RWPE1 (cell line): Measurements from ENCODE around the gene TGM6.

Experiments
- CTCF ChIA-PET: fragments of 350-600 bp; sonication (Branson Sonifier 250); formaldehyde crosslinking; extraction: SDS; loops from one replicate; lab custom pipeline; 2021; lab: Yijun Ruan, JAX
- POLR2A ChIA-PET: fragments of 400-600 bp; formaldehyde crosslinking; extraction: SDS; loops from one replicate; lab custom pipeline; 2020; ENCODE audit warnings: antibody characterized with exemption; ENCODE audit not compliant: low non-redundant PET; lab: Yijun Ruan, JAX
- DNase-seq: peaks from one replicate; pipeline ENCODE4 v3.0.0; 2012; ENCODE audit warnings: low spot score
- H3K27ac ChIP-seq: fragments of 450-650 bp; 2 replicates; pipeline ENCODE4 v1.5.1; 2017
- CTCF ChIP-seq: fragments of 450-650 bp; conservative IDR thresholded peaks from 2 replicates; pipeline ENCODE4 v1.5.1; 2017; ENCODE audit warnings: low read depth, mild to moderate bottlenecking

The TGM6 gene

GRCh38 chr20:2336471-2336870 lies 44.2 kb upstream of the TGM6 start:
- TF ChIP-seq CTCF: no peak
- no peak overlapping the region for H3K27ac ChIP-seq
- ChIA-PET CTCF (no interaction called here), POLR2A (no interaction called here)
- DNase-seq: no peak

- ChIA-PET POLR2A (no interaction called here), CTCF (no interaction called here)
- DNase-seq: no peak
- peak overlapping the region; percentile 41 for H3K27ac ChIP-seq
- no peak for TF ChIP-seq CTCF
Observed at GRCh38 chr20:2337142-2337541, 43.6 kb upstream of the TGM6 start.

- TF ChIP-seq CTCF: no peak
- CTCF ChIA-PET: interaction anchor here (0.8 to 1.8 kb wide), 2 partner anchors 11 to 49 kb away, joined by 3 to 6 read pairs; no protein-coding TSS in a partner anchor
- DNase-seq: no peak
- H3K27ac ChIP-seq: no peak overlapping the region
- POLR2A ChIA-PET: no interaction called here
Observed at GRCh38 chr20:2338411-2339066, 42.2 kb upstream of the TGM6 start.

- no peak for TF ChIP-seq CTCF
- POLR2A ChIA-PET: no interaction called here
- DNase-seq: no peak
- CTCF ChIA-PET: interaction anchor here (0.5 to 1.8 kb wide), 2 partner anchors 47 to 1163 kb away, joined by 4 to 6 read pairs; no protein-coding TSS in a partner anchor
- no peak overlapping the region for H3K27ac ChIP-seq
Observed at GRCh38 chr20:2340136-2340535, 40.6 kb upstream of the TGM6 start.

GRCh38 chr20:2340823-2341222 lies 39.9 kb upstream of the TGM6 start:
- DNase-seq: no peak
- ChIA-PET CTCF (interaction anchor here (0.5 to 1.0 kb wide), 3 partner anchors 11 to 1163 kb away, joined by 3 to 4 read pairs (median 3); no protein-coding TSS in a partner anchor), POLR2A (no interaction called here)
- H3K27ac ChIP-seq: no peak overlapping the region
- TF ChIP-seq CTCF: no peak

GRCh38 chr20:2341336-2341735 lies 39.4 kb upstream of the TGM6 start:
- CTCF ChIA-PET: interaction anchor here (1.0 kb wide), 1 partner anchor 10 kb away, joined by 3 read pairs; no protein-coding TSS in a partner anchor
- POLR2A ChIA-PET: no interaction called here
- no peak for DNase-seq
- TF ChIP-seq CTCF: no peak
- H3K27ac ChIP-seq: no peak overlapping the region
